ENCODE results near the gene SOBP.

SOBP gene

GRCh38 chr6:107590378-107590777, 100.5 kb downstream of the SOBP start:
- no peak for TF ChIP-seq CTCF (IDR thresholded peaks at IDR 0.05)
- H3K36me3 Mint-ChIP-seq (ENCODE audit: low read depth) = peaks cover 68% of the 10 kb centered on the region
- no peak for DNase-seq
- peaks cover 39% of the 10 kb centered on the region for H3K4me1 Mint-ChIP-seq
- no peak overlapping the region for H3K4me3 Mint-ChIP-seq
- peak overlapping the region; percentile 91 for H3K27ac Mint-ChIP-seq
- H3K27me3 Mint-ChIP-seq (ENCODE audit: low read depth, poor library complexity) = no peaks in the 10 kb centered on the region
- H3K9me3 Mint-ChIP-seq = no peaks in the 10 kb centered on the region

GRCh38 chr6:107591346-107591745, 101.4 kb downstream of the SOBP start:
- no peak for DNase-seq
- Mint-ChIP-seq H3K4me1 (peaks cover 29% of the 10 kb centered on the region), H3K9me3 (no peaks in the 10 kb centered on the region), H3K27ac (no peak overlapping the region), H3K36me3 (ENCODE audit: low read depth) (peaks cover 71% of the 10 kb centered on the region), H3K27me3 (ENCODE audit: low read depth, poor library complexity) (no peaks in the 10 kb centered on the region), H3K4me3 (no peak overlapping the region)
- no peak for TF ChIP-seq CTCF (IDR thresholded peaks at IDR 0.05)

- Mint-ChIP-seq H3K4me1 (peaks cover 17% of the 10 kb centered on the region), H3K27ac (no peak overlapping the region), H3K36me3 (ENCODE audit: low read depth) (peaks cover 68% of the 10 kb centered on the region), H3K27me3 (ENCODE audit: low read depth, poor library complexity) (no peaks in the 10 kb centered on the region), H3K4me3 (no peak overlapping the region), H3K9me3 (no peaks in the 10 kb centered on the region)
- DNase-seq = no peak
- TF ChIP-seq CTCF (IDR thresholded peaks at IDR 0.05) = no peak
Measured at GRCh38 chr6:107592806-107593205, 102.9 kb downstream of the SOBP start.

- no peak for TF ChIP-seq CTCF (IDR thresholded peaks at IDR 0.05)
- no peak overlapping the region for H3K4me3 Mint-ChIP-seq
- H3K4me1 Mint-ChIP-seq = peaks cover 31% of the 10 kb centered on the region
- no peaks in the 10 kb centered on the region for H3K27me3 Mint-ChIP-seq (ENCODE audit: low read depth, poor library complexity)
- no peaks in the 10 kb centered on the region for H3K9me3 Mint-ChIP-seq
- no peak for DNase-seq
- H3K36me3 Mint-ChIP-seq (ENCODE audit: low read depth) = peaks cover 60% of the 10 kb centered on the region
- peak overlapping the region; percentile 55 for H3K27ac Mint-ChIP-seq
Measured at GRCh38 chr6:107594736-107595135, 104.8 kb downstream of the SOBP start.

GRCh38 chr6:107598091-107598490, 108.2 kb downstream of the SOBP start:
- no peak for DNase-seq
- H3K4me1 Mint-ChIP-seq = peaks cover 48% of the 10 kb centered on the region
- no peak overlapping the region for H3K4me3 Mint-ChIP-seq
- no peaks in the 10 kb centered on the region for H3K9me3 Mint-ChIP-seq
- H3K27ac Mint-ChIP-seq = peak overlapping the region; percentile 38
- TF ChIP-seq CTCF (IDR thresholded peaks at IDR 0.05) = no peak
- H3K36me3 Mint-ChIP-seq (ENCODE audit: low read depth) = peaks cover 31% of the 10 kb centered on the region
- H3K27me3 Mint-ChIP-seq (ENCODE audit: low read depth, poor library complexity) = no peaks in the 10 kb centered on the region

GRCh38 chr6:107599043-107599442, 109.1 kb downstream of the SOBP start:
- TF ChIP-seq CTCF (IDR thresholded peaks at IDR 0.05) = no peak
- Mint-ChIP-seq H3K27ac (no peak overlapping the region), H3K4me1 (peaks cover 54% of the 10 kb centered on the region), H3K27me3 (ENCODE audit: low read depth, poor library complexity) (no peaks in the 10 kb centered on the region), H3K36me3 (ENCODE audit: low read depth) (peaks cover 27% of the 10 kb centered on the region), H3K4me3 (no peak overlapping the region), H3K9me3 (no peaks in the 10 kb centered on the region)
- no peak for DNase-seq

Data from nephron progenitor cell (in vitro differentiated cells).